PC-9 (cell line): ENCODE measurements around the gene GDF10.

ENCODE experiments used
- CTCF ChIP-seq: fragments of 200-600 bp; sonication (generic); conservative IDR thresholded peaks from 2 replicates; pipeline ENCODE4 v1.6.1; 2017; ENCODE audit warnings: mixed run types, antibody characterized with exemption, mild to moderate bottlenecking, moderate library complexity
- EZH2 ChIP-seq: fragments of 200-600 bp; sonication (generic); IDR thresholded peaks from 2 replicates; pipeline ENCODE4 v1.8.0; 2017; ENCODE audit warnings: antibody characterized with exemption, low read depth

DNA sequence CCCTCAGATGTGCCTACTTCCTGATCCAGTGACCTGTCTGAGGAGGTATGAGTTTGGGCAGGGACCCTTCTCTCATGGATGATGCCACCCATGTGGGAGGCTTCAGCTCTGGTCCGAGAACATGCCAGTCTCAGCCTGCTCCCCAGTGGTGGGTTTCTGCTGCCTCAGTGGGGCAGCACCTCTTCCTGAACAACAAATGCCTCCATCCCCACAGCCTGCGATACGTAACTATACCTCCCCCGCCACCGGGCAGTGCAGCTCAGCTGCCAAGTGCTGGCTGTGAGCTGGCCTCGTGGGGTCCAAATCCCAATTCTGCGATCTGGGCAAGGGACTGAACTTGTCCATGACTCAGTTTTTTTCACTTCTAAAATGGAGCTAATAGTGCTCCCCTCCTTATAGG, 3.1 kb downstream of the GDF10 start:
- TF ChIP-seq CTCF: no peak
- no peak for TF ChIP-seq EZH2
